Endometrial microvascular endothelial cells (primary cell): ENCODE measurements around the gene TRABD2A. TPM values are rescaled to one million over a fixed set of nuclear protein-coding genes. Genes with fewer than 3 reads are reported as not detected.

Experiments used
- in situ Hi-C: cut with HindIII; loops from 2 replicates; pipeline ENCODE4 v1.10.0; 2017; ENCODE audit warnings: low sequenced_read_pairs, low pct_unique_long_range_greater_than_20kb; ENCODE audit errors: inconsistent ontology term
- total RNA-seq: library from RNA; depleted of rRNA; stranded (reverse); fragments of >200 nt; gene quantifications from one replicate; pipeline ENCODE4 v1.2.3, GENCODE V29; 2015; ENCODE audit errors: inconsistent ontology term

TRABD2A gene
- total RNA-seq, 1 donor from 2014 or later = 8.2 TPM

- in situ Hi-C loops = no loop called here
Observed at GRCh38 chr2:84861539-84861938, 19.3 kb downstream of the TRABD2A start.

- in situ Hi-C loops = no loop called here
Observed at GRCh38 chr2:84858937-84859336, 21.9 kb downstream of the TRABD2A start.

GRCh38 chr2:84858123-84858522 is 22.8 kb downstream of the TRABD2A start:
- in situ Hi-C loops = no loop called here

DNA sequence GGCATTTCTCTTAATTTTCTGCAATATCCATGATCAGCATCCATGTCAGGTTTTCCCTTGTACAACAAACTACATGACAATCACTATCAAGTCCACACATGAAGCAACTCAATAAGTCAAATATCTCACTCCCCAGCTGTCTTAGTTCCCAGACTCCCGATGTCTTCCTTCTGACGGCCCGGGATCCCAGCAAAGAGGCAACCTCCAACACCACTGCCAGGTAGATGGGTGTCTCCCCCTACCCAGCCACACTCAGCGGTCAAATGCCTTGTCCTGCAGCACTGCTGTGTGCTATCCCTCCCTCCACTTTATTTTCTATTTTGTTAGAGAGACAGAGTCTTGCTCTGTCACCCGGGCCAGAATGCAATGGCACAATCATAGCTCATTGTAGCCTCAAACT is 23.3 kb downstream of the TRABD2A start:
- in situ Hi-C loops = no loop called here

DNA sequence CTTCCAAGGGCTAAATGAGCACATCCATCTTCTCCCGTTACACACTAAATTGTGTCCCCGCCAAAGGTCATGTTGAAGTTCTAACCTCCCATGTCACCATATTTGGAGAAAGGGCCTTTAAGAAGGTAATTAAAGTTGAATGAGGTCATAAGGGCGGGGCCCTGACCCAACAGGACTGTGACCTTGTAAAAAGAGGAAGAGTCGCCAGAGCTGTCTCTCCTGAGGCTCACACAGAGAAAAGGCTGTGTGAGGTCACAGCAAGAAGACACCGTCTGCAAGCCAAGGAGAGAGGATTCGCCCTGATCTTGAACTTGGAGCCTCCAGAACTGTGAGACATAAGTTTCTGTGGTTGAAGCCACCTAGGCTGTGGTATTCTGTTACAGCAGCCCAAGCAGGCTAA is 24.1 kb downstream of the TRABD2A start:
- in situ Hi-C loops = no loop called here

- in situ Hi-C loops = no loop called here
Observed at GRCh38 chr2:84855731-84856130, 25.2 kb downstream of the TRABD2A start.

DNA sequence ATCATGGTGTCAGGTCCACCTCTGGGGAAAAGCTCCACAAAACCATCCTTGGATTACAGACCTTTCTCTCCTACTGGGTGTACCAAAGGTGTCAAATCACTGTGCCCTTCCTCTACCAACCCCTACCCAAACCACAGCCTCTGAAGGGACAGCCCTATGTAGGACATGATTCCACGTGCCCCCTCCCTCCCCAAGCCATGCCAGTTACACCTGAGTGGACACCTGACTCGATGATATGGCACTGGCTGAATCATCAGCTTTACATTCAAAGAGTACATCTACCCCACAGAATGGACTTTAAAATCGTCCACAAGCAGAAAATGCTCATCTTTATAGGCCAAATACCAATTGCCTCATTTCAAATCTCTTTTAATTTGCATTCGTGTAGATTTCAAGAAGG is 26.0 kb downstream of the TRABD2A start:
- in situ Hi-C loops = no loop called here

GRCh38 chr2:84851876-84852275 is 29.0 kb downstream of the TRABD2A start:
- in situ Hi-C loops = no loop called here

GRCh38 chr2:84850471-84850870 is 30.4 kb downstream of the TRABD2A start:
- in situ Hi-C loops = no loop called here

DNA sequence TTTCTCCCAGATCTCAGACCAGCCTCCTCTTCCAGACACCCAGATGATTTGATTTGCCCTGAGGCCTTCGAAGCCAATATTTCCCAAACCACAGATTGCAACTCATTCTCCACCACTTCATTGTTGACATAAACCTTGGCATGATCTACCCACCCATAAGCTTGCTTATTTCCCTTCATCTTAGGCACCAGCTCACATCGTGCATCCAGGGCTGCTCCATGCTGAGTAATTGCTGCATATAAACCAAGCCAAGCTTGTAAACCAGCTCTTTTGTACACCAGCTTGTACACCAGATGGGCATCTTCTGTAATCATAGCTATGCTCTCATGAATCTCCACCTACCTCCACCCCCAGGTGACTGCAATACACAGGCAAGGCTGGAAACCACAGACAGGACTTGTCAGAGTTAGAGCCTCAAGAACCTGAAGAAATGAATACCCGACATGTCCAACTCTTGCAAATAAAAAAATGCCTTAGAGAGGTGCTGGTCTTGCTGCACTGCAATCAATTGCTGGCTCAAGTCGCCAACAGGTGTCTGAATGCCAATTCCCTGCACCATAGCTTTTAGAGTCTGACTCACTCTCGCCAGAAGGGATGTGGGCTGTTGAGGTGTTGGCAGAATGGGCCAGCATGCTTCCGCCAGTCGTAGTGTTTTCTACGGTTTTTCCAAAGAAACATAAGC is 31.5 kb downstream of the TRABD2A start:
- in situ Hi-C loops = no loop called here

GRCh38 chr2:84847326-84848050 is 33.4 kb downstream of the TRABD2A start:
- in situ Hi-C loops = no loop called here

DNA sequence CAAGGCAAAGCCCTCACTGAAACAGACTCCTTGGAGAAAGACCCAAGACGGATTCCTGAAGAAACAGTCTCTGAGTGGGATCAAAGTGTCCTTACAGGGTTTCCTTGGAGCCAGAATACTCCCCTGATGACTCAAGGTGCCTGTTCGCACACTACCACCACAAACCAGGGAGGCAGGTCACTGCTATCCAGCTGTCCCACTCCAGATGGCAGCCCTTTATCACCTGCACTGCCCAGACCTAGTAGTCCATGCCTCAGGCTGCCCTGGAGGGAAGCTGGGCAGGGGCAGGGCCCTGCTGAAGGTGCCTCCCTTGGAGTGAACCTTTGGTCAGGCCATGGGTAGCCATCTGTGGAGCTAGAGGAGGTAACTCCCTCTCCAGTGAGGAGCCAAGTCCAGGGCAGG is 34.1 kb downstream of the TRABD2A start:
- in situ Hi-C loops = no loop called here

GRCh38 chr2:84846041-84846663 is 34.7 kb downstream of the TRABD2A start:
- in situ Hi-C loops = no loop called here

- in situ Hi-C loops = no loop called here
Observed at GRCh38 chr2:84844141-84844540, 36.7 kb downstream of the TRABD2A start.

GRCh38 chr2:84841577-84841976 is 39.3 kb downstream of the TRABD2A start:
- in situ Hi-C loops = no loop called here

DNA sequence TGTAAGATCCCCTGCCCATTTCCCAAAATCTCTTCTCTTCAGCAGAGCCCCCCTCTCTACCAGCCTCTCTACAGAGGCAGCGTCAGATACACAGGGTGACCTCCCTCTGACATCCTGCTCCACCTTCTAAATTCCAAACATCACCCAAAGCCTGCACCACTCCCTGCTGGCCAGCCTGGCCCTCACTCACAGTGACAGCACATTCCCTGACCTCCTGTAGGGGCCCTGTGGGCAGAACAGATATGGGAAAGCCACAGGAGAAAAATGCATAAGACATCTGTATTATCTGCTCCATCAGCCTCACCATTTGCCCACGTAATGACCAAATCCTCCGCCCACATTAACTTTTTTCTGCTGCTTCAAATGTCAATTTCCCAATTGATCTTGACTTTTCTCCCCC is 40.6 kb downstream of the TRABD2A start:
- in situ Hi-C loops = no loop called here

DNA sequence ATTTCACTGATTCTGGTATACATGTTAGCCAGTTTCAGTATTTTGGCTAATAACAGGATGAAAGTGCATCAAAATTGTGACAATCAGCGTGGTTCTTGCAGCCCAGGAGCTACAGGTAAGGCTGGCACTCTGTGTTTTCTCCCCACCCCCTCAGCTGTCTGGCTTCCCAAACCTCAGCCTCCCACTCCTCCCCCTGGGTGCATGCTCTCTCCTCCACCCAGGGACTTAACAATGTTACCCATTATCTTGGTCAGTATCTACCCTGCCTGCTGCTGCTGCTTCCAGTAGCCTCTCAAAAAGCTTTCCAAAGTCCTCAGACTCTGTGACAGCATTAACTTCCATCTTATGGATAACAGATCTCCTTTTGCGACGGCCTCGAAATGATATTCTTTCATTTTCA is 41.0 kb downstream of the TRABD2A start:
- in situ Hi-C loops = no loop called here

- in situ Hi-C loops = no loop called here
Observed at GRCh38 chr2:84838434-84839145, 42.3 kb downstream of the TRABD2A start.

DNA sequence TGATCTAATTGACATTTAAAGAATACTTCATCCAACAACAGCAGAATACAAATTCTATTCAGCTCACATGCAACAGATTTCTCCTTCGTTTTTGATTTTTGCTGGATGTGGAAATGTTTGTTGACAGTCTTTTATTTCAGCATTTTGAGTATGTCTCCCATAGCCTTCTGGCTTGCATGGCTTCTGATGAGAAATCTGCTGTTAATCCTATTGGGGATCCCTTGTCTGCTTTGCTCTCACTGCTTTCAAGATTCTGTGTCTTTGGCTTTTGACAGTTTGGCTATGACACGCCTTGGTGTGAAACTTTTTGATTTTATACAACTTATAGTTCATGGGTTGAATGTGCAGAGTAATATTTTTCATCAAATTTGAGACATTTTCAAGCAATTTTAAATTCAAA is 44.7 kb downstream of the TRABD2A start:
- in situ Hi-C loops = no loop called here
